HepG2 (cell line): ENCODE results near the gene LRRC4C. TPM values are rescaled to one million over a fixed set of nuclear protein-coding genes. Genes with fewer than 3 reads are reported as not detected.

Experiments
- ATAC-seq: fragments of 200-7000 bp; cut with Tn5 transposase; 3 replicates; pipeline ENCODE4 v1.9.1; 2020; ENCODE audit warnings: mild to moderate bottlenecking, moderate library complexity
- BruUV-seq: library from RNA; stranded (reverse); fragments of 400-500 nt; replicated peaks from 2 replicates; lab custom pipeline; 2021; lab: Mats Ljungman, UMichigan
- CTCF ChIA-PET: fragments of 300-600 bp; formaldehyde crosslinking; extraction: SDS; loops from one replicate; lab custom pipeline; 2021; ENCODE audit warnings: low total read pairs, inconsistent platforms, low intra/inter-chr PET ratio; lab: Yijun Ruan, JAX
- POLR2A ChIA-PET: fragments of 350-600 bp; sonication (Branson Sonifier 250); formaldehyde crosslinking; loops from one replicate; lab custom pipeline; 2020; ENCODE audit warnings: antibody characterized with exemption, inconsistent platforms; lab: Yijun Ruan, JAX
- DNase-seq: peaks from one replicate; pipeline ENCODE4 v3.0.0-alpha.2; 2015; ENCODE audit warnings: low spot score
- FAIRE-seq: peaks from 3 replicates; lab custom pipeline; 2011; peaks lifted over from hg19 to GRCh38; lab: Jason Lieb, UNC
- H2AFZ ChIP-seq: one replicate; pipeline ENCODE4 v1.6.1; 2011; ENCODE audit warnings: low read length, inconsistent platforms
- H3K27ac ChIP-seq: fragments of 300-600 bp; 3 replicates; pipeline ENCODE4 v1.8.0; 2011; ENCODE audit warnings: mixed run types, mild to moderate bottlenecking, mixed read lengths, low read length, inconsistent platforms; ENCODE audit not compliant: insufficient read depth; ENCODE audit errors: extremely low read length
- H3K27me3 ChIP-seq, 2 experiments: fragments of 200-600 bp in 1 of 2; 2 replicates in 1 of 2; 3 replicates in 1 of 2; pipeline versions ENCODE4 v1.6.0 to v1.8.0; 2011; ENCODE audit warnings: low read length in 2 of 2, mild to moderate bottlenecking in 2 of 2, moderate library complexity in 2 of 2, inconsistent platforms in 1 of 2; ENCODE audit not compliant: insufficient read depth in 2 of 2, control insufficient read depth in 1 of 2
- H3K36me3 ChIP-seq, 2 experiments: fragments of 200-600 bp in 1 of 2; replicated peaks in 1 of 2; 2 replicates in 1 of 2; 3 replicates in 1 of 2; pipeline versions ENCODE4 v1.5.1 to v1.8.0; 2011; ENCODE audit warnings: low read length in 2 of 2, inconsistent platforms in 1 of 2; ENCODE audit not compliant: insufficient read depth in 2 of 2, control insufficient read depth in 1 of 2
- H3K4me1 ChIP-seq: 2 replicates; pipeline ENCODE4 v1.5.1; 2012; ENCODE audit warnings: low read length, inconsistent platforms; ENCODE audit not compliant: insufficient read depth
- H3K4me2 ChIP-seq: 2 replicates; pipeline ENCODE4 v1.6.0; 2011; ENCODE audit warnings: low read depth, low read length, inconsistent platforms
- H3K4me3 ChIP-seq, 3 experiments: fragments of 200-600 bp in 1 of 3; sonication (generic), shearing (Covaris generic) in 1 of 3; replicated peaks in 1 of 3; 2 replicates each; pipeline ENCODE4 v1.5.1; 2011 to 2016; ENCODE audit warnings: low read length in 3 of 3, inconsistent platforms in 2 of 3, low read depth in 2 of 3, mild to moderate bottlenecking in 2 of 3, control low read depth in 1 of 3, mixed read lengths in 1 of 3; ENCODE audit not compliant: insufficient read depth in 1 of 3
- H3K79me2 ChIP-seq: one replicate; pipeline ENCODE4 v1.6.1; 2011; ENCODE audit warnings: low read length, inconsistent platforms; ENCODE audit not compliant: insufficient read depth
- H3K9ac ChIP-seq: 2 replicates; pipeline ENCODE4 v1.6.0; 2011; ENCODE audit warnings: mild to moderate bottlenecking, low read depth, low read length, inconsistent platforms; ENCODE audit not compliant: insufficient read depth
- H3K9me3 ChIP-seq: 2 replicates; pipeline ENCODE4 v1.5.1; 2012; ENCODE audit warnings: mild to moderate bottlenecking, low read length
- H4K20me1 ChIP-seq: 2 replicates; pipeline ENCODE4 v1.6.0; 2011; ENCODE audit warnings: inconsistent platforms, mild to moderate bottlenecking, low read length, moderate library complexity; ENCODE audit not compliant: insufficient read depth
- ELF4 ChIP-seq: sonication (generic); formaldehyde crosslinking; IDR thresholded peaks from 2 replicates; pipeline ENCODE4 v1.5.0; 2020; ENCODE audit warnings: missing genetic modification reagents, mild to moderate bottlenecking, moderate library complexity, borderline replicate concordance
- HES4 ChIP-seq: sonication (generic); formaldehyde crosslinking; IDR thresholded peaks from 2 replicates; pipeline ENCODE4 v1.9.0; 2021; ENCODE audit warnings: mild to moderate bottlenecking, missing genetic modification reagents, borderline replicate concordance
- HMGA1 ChIP-seq: sonication (generic); formaldehyde crosslinking; conservative IDR thresholded peaks from 2 replicates; pipeline ENCODE4 v1.4.0; 2020; ENCODE audit warnings: missing genetic modification reagents
- KAT7 ChIP-seq: IDR thresholded peaks from 2 replicates; pipeline ENCODE4 v1.6.1; 2018; ENCODE audit warnings: borderline replicate concordance, missing compliant biosample characterization
- MLX ChIP-seq: IDR thresholded peaks from 2 replicates; pipeline ENCODE4 v1.6.1; 2016
- NR1H2 ChIP-seq: sonication (generic); formaldehyde crosslinking; IDR thresholded peaks from 2 replicates; pipeline ENCODE4 v1.8.1; 2022; ENCODE audit warnings: low read depth, missing genetic modification reagents, borderline replicate concordance
- RNF2 ChIP-seq: fragments of 450-650 bp; conservative IDR thresholded peaks from 2 replicates; pipeline ENCODE4 v1.6.1; 2016; ENCODE audit warnings: low read depth
- TARDBP ChIP-seq: sonication (generic); formaldehyde crosslinking; IDR thresholded peaks from 2 replicates; pipeline ENCODE4 v1.8.0; 2022; ENCODE audit warnings: mild to moderate bottlenecking, missing genetic modification reagents
- THAP9 ChIP-seq: sonication (generic); formaldehyde crosslinking; IDR thresholded peaks from 2 replicates; pipeline ENCODE4; 2020; ENCODE audit warnings: missing genetic modification reagents, mild to moderate bottlenecking, borderline replicate concordance
- TIGD3 ChIP-seq: sonication (generic); formaldehyde crosslinking; IDR thresholded peaks from 2 replicates; pipeline ENCODE4 v1.5.1; 2020; ENCODE audit warnings: mild to moderate bottlenecking, missing genetic modification reagents, borderline replicate concordance
- ZNF354B ChIP-seq: sonication (generic); formaldehyde crosslinking; IDR thresholded peaks from 2 replicates; pipeline ENCODE4 v1.8.0; 2022; ENCODE audit warnings: mild to moderate bottlenecking, missing genetic modification reagents
- ZNF510 ChIP-seq: sonication (generic); formaldehyde crosslinking; IDR thresholded peaks from 2 replicates; pipeline ENCODE4 v1.4.0; 2020; ENCODE audit warnings: low read depth, mild to moderate bottlenecking, missing genetic modification reagents
- ZNF792 ChIP-seq: IDR thresholded peaks from 2 replicates; pipeline ENCODE4 v1.6.1; 2016
- ZNF841 ChIP-seq: sonication (generic); formaldehyde crosslinking; IDR thresholded peaks from 2 replicates; pipeline ENCODE4 v1.8.1; 2023; ENCODE audit warnings: missing genetic modification reagents, borderline replicate concordance
- ZSCAN30 ChIP-seq: sonication (generic); formaldehyde crosslinking; IDR thresholded peaks from 2 replicates; pipeline ENCODE4 v1.5.0; 2020; ENCODE audit warnings: mild to moderate bottlenecking, missing genetic modification reagents
- WGBS: methylation state at CpG from one replicate; pipeline ENCODE4 v1.1.6; 2017; ENCODE audit warnings: low lambda C conversion rate; 5-methylcytosine and 5-hydroxymethylcytosine counted together
- in situ Hi-C: cut with HindIII; loops from 2 replicates; pipeline ENCODE4 v1.10.0; 2017; ENCODE audit warnings: low pct_unique_long_range_greater_than_20kb; ENCODE audit not compliant: extremely low pct_ligation_motif_present
- intact Hi-C: fragments of 100-400 bp; cut with micrococcal nuclease; formaldehyde crosslinking; loops from one replicate; pipeline ENCODE4 v1.10.0; 2022; ENCODE audit not compliant: unreplicated experiment
- polyA plus RNA-seq, 8 experiments: library from polyadenylated mRNA; depleted of rRNA in 3 of 8; stranded (reverse) in 7 of 8; unstranded in 1 of 8; fragments of >200 nt; fragmentation: Illumina TruSeq in 4 of 8; extraction: Trizol in 4 of 8; gene quantifications; 2 replicates each; pipeline versions ENCODE4 v1.2.1 to v1.2.3, GENCODE V29; 2011 to 2016; ENCODE audit warnings: low read depth in 4 of 8, missing spikeins in 1 of 8, mixed read lengths in 1 of 8; ENCODE audit not compliant: insufficient read depth in 1 of 8
- total RNA-seq, 5 experiments: library from RNA; depleted of rRNA; stranded (reverse); fragments of >200 nt; fragmentation: Illumina TruSeq; extraction: Trizol; gene quantifications; 2 replicates each; pipeline ENCODE4 v1.2.3, GENCODE V29; 2016; ENCODE audit warnings: low read depth in 1 of 5
- TF ChIP-seq, protein P1 (sequence below): sonication (generic); formaldehyde crosslinking; IDR thresholded peaks from 2 replicates; pipeline ENCODE4 v1.4.0; 2020; ENCODE audit warnings: mild to moderate bottlenecking, missing genetic modification reagents
- TF ChIP-seq, protein P2 (sequence below): sonication (generic); formaldehyde crosslinking; IDR thresholded peaks from 2 replicates; pipeline ENCODE4 v1.5.0; 2020; ENCODE audit warnings: mild to moderate bottlenecking, missing genetic modification reagents, moderate library complexity

Gene LRRC4C
- total and polyA plus RNA-seq, 2 of the 13 experiments (the other 11 are each of a cell fraction or from before 2014, with no cell fraction given), result not detected

DNA sequence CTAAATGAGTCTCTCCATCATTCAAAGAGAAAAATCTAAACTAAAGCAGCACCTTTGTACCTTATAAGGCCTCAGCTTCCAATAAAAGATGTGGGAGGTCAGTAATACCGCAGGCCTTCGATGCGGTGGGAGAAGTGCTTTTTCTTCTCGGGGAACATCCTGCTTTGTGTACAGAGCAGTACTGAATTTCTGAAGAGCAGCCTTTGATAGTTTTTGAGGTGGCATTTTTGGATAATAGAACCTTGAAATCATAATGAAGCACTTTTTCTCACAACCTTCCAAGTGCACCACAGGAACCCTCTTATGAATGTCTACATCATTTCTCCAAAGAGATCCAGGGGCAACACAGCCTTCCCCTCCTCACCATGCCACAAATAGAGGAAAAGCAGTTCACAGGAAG, 39.6 kb downstream of the LRRC4C start:
- ChIA-PET POLR2A (no interaction called here), CTCF (no interaction called here)
- Histone ChIP-seq H3K4me1 (no peaks in the 10 kb centered on the region), H3K36me3 (no peaks in the 10 kb centered on the region), H4K20me1 (no peaks in the 10 kb centered on the region), H3K4me2 (no peak overlapping the region), H3K27ac (no peak overlapping the region), H3K79me2 (no peaks in the 10 kb centered on the region), H2AFZ (no peak overlapping the region), H3K9ac (no peak overlapping the region), H3K9me3 (no peaks in the 10 kb centered on the region), H3K27me3 (no peaks in the 10 kb centered on the region), H3K4me3 (no peak overlapping the region)
- intact Hi-C loops (no loop called here), in situ Hi-C loops (no loop called here)
- no TSS peak for BruUV-seq
- no peak for FAIRE-seq
- no peak for ATAC-seq
- 52% methylated on average over 4 of the region's 4 CpGs for WGBS
- no peak for DNase-seq
- TF ChIP-seq ELF4 (CRISPR knock-in tag) (no peak), ZNF792 (CRISPR knock-in tag) (no peak), HES4 (CRISPR knock-in tag) (no peak), ZSCAN30 (CRISPR knock-in tag) (no peak), TIGD3 (no peak), ZNF354B (no peak), NR1H2 (no peak), ZNF510 (CRISPR knock-in tag) (no peak), ZNF841 (CRISPR knock-in tag) (no peak), THAP9 (CRISPR knock-in tag) (no peak), RNF2 (no peak), MLX (CRISPR knock-in tag) (no peak), HMGA1 (CRISPR knock-in tag) (no peak), TARDBP (CRISPR knock-in tag) (no peak), KAT7 (no peak)
- TF ChIP-seq, protein P1, sequence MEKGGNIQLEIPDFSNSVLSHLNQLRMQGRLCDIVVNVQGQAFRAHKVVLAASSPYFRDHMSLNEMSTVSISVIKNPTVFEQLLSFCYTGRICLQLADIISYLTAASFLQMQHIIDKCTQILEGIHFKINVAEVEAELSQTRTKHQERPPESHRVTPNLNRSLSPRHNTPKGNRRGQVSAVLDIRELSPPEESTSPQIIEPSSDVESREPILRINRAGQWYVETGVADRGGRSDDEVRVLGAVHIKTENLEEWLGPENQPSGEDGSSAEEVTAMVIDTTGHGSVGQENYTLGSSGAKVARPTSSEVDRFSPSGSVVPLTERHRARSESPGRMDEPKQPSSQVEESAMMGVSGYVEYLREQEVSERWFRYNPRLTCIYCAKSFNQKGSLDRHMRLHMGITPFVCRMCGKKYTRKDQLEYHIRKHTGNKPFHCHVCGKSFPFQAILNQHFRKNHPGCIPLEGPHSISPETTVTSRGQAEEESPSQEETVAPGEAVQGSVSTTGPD (CRISPR knock-in tag), result no peak
- TF ChIP-seq, protein P2, sequence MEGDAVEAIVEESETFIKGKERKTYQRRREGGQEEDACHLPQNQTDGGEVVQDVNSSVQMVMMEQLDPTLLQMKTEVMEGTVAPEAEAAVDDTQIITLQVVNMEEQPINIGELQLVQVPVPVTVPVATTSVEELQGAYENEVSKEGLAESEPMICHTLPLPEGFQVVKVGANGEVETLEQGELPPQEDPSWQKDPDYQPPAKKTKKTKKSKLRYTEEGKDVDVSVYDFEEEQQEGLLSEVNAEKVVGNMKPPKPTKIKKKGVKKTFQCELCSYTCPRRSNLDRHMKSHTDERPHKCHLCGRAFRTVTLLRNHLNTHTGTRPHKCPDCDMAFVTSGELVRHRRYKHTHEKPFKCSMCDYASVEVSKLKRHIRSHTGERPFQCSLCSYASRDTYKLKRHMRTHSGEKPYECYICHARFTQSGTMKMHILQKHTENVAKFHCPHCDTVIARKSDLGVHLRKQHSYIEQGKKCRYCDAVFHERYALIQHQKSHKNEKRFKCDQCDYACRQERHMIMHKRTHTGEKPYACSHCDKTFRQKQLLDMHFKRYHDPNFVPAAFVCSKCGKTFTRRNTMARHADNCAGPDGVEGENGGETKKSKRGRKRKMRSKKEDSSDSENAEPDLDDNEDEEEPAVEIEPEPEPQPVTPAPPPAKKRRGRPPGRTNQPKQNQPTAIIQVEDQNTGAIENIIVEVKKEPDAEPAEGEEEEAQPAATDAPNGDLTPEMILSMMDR (CRISPR knock-in tag), result no peak
